GM21737 (cell line): ENCODE results near the gene FEZF2.

Source experiments
- ATAC-seq: cut with Tn5 transposase; IDR thresholded peaks from one replicate; pipeline ENCODE4 v1.9.1; 2021; ENCODE audit warnings: mild to moderate bottlenecking, moderate library complexity; ENCODE audit not compliant: unreplicated experiment

FEZF2 gene

GRCh38 chr3:62373215-62373614 lies at the start of gene FEZF2:
FEZF2 (minus strand) TSS chr3:62373550; CDS start chr3:62372868, 682 bp downstream.
- no peak for ATAC-seq

- no peak for ATAC-seq
These were observed 47.9 kb upstream of the FEZF2 start for GRCh38 chr3:62421207-62421606.

DNA sequence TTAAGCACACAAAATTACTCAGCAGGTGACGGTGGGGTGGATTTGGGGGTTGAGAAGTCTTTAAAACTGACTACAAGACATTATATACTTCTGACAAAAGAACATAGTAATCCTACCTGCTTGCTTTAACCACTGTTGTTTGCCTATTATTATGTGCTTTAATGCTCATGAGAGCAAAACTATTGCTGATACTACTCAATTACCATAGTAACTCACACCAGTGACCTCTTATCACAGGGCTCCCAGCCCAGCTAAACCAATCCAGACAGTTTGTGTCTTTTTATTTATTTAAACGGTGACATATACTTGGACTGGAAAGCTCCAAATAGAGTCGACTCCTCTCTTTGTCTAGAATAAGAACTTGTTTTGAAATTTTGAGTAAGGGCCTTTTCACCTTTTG lies 42.8 kb upstream of the FEZF2 start:
- ATAC-seq, result no peak

GRCh38 chr3:62415312-62415801 lies 42.0 kb upstream of the FEZF2 start:
- ATAC-seq, result no peak

- no peak for ATAC-seq
These were observed 41.4 kb upstream of the FEZF2 start for GRCh38 chr3:62414786-62415185.

- ATAC-seq, result no peak
These were observed 40.3 kb upstream of the FEZF2 start for GRCh38 chr3:62413687-62414086.

- no peak for ATAC-seq
These were observed 33.6 kb upstream of the FEZF2 start for GRCh38 chr3:62406945-62407344.

DNA sequence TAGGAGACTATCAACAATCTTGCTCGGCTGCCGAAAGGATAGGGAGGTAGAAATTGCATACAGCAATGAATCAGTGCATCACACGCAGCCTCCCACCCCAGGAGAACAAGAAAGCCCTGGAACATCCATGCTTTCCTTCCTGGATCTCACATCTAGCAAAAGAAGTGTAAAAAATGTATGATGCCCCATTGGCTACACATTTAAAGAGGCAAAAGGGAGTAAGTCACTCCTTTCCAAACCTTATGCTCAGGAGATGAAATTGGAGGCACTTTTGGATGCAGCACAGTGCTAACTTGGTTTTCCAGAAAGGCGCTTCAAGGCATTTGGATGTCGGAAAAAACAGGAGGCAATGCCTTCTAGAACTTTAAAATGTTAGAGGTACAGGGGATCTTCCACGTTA lies 32.2 kb upstream of the FEZF2 start:
- ATAC-seq, result no peak

DNA sequence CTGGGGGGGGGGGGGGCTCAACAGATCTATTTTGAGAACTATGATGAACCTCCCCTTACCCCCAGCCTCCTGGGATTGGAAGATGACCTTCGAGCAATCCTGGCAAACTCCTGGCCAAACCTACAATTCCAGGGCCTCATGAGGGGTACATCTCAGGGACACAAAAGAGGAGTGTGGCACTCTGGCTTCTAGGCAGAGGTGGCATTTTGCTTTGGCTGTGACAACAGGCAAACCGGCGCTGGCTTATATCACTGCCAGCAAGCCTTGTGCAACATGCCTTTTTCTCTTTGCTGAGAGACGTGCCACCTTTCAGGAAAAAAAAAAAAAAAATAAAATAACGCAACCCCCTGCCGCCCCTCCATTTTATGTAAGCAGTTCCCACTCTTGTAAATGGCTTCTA lies 31.8 kb upstream of the FEZF2 start:
- no peak for ATAC-seq

GRCh38 chr3:62404321-62404720 lies 31.0 kb upstream of the FEZF2 start:
- ATAC-seq, result no peak

- no peak for ATAC-seq
These were observed 30.4 kb upstream of the FEZF2 start for GRCh38 chr3:62403765-62404164.

DNA sequence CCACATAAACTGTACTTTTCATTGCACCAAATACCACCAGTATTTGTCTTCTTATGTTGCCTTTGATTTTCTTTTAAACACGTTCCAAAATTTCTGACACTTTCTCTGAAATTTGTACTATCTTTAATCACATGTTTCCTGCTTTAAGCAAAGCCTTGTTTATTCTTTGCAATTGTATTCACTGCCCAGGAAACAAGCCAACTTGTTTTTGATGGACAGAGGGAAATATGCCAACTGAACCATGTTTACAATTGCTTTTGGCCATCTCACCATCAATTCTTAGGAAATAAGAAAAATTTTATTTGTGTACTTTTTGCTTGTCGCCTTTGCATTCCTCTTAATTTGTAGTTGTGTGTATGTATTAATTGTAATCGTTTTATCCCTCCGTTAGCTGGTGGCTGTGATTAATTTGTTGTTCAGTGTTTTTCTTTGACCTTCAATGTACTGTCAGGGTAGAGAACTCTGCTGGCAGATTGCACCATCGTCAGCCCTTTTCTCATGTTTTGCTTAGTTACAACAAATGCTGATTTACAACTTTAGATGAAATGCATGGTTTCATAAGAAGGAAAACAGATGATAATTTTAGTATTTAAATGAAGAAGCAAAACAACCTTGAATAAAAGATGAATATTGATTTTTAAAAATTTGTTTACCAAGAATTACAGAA lies 19.4 kb upstream of the FEZF2 start:
- ATAC-seq, result no peak

DNA sequence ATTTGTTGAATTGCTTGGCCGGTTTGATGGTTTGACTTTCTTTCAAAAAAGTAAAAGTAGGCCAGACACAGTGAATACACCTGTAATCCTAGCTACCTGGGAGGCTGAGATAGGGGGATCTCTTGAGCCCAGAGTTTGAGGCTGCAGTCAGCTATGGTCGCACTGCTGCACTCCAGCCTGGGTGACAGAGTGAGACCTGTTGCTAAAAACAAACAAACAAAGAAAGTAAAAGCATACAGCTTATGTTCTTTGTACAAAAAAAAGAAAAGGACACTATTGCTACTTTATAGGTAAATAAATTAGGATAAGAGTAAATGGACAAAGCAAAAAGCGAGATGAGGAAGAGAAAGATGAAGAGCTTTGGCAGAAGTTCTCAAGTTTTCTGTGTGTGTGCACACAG lies 13.9 kb upstream of the FEZF2 start:
- no peak for ATAC-seq

DNA sequence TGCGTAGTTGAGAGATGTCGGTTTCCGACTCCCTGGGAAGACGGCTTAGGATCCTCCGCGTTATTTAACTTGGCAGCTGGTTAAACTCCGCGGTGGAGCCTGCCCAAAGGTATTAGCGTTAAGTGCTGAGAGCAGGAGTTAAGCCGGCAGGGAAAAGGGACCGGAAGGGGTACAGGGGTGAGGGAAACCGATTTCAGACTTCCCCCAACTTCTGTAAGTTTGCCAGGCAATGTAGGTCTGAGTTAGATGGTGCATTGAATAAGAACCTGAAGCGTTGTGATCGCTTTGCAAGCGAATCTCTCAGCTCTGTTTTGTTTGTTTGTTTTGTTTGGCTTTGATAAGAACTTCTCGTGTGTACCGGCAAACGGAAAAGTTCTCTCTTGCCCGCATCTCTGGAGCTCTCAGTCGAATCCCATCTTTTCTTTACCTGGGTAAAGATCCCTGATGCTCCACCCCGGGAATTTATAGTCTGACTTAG lies 6.0 kb upstream of the FEZF2 start:
- ATAC-seq, result no peak

GRCh38 chr3:62378921-62379320 lies 5.6 kb upstream of the FEZF2 start:
- no peak for ATAC-seq

- ATAC-seq, result no peak
These were observed 5.0 kb upstream of the FEZF2 start for GRCh38 chr3:62378311-62378789.

DNA sequence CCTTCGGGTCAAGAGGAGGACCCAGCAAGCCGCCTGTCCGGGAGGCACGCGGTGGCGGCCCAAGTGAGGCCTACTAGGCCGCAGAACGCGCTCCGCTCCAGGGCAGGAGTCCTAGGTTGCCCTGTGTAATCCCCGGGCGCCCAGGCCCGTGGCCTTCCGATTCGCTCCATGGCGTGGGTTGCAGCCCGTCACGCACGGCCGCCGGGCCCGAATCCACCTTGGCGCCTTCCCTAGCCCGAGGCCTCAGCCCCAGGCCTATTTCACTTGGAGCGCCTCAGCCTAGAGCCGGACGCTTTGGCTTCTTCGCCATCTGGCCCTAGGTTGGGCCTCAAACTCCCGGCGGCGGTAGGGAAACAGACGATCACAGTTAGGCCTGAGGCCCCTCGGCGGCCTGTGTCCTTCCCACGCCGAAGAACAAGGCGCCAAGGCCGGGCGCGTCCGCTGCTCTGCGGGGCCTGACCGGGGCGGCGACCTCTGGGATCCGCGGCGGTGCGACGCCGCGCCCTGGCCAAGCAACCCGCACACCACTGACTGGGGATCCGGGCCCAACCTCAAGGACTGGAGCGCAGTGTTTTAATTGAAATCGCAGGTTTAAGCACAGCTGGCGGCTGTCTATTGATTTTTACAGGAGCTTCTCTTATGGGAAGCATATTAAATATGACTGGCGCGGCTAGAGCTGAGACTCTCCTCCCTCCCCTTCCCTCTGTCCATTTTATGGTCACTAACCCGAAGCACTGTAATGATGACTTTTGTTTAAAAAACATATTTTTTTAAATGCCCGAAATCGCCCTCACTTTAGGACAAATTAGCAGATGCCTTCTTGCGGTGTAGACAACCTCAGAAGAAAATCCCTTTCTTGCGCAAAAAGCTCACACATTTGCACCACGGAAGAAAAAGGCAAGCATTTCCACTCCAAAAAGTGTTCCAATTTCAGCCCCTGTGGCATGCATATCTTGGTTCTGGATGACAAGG lies 3.8 kb upstream of the FEZF2 start:
- no peak for ATAC-seq

- ATAC-seq, result no peak
These were observed 3.0 kb upstream of the FEZF2 start for GRCh38 chr3:62376454-62376720.

GRCh38 chr3:62375655-62376453 lies 2.5 kb upstream of the FEZF2 start:
- ATAC-seq, result no peak

DNA sequence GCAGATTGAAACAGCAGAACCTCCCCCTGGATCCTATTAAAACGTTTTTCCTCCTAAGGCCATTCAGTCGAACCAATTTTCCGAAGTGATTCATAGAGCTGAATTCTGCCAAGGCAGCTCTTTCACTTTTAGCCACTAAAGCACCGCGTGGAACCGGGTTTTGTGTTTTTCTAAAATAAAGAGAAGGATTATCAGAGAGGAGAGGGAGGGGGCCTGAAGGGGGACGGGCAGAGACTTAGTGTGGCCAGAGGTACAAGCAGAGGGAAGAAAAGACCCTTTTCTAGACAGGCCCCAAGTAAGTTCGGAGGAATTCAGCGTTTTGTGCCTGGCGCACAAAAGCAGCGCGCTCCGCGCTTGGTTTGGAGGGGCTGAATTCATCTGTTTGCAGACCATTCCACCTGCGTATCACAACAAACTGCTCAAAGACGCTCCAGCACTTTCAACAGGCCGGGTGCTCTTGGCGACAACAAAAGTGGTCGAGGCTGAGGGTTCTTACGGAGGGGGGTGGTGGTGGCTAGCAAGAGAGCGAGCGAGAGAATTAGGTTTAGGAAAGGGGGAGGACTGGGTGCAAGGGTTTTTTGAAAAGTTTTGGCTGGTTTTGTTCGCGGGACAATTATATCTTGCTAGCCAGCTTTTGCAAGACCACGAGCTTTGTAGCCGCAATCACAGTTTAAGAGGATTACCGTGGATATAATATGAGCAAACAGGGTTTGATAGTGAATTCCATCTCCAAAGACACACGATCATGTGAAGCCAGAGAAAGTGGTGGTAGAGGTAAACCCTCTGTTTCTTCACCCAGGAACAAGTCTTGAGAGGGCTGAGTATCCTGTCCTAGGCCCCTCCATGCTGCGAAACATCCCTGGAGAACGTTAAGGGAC lies 1.2 kb upstream of the FEZF2 start:
- ATAC-seq, result no peak
